CD4-positive, alpha-beta T cell treated with Interleukin-15 for 1 hour (primary cell): ENCODE measurements around the gene CYSRT1.

Experiments
- DNase-seq: peaks from one replicate; pipeline ENCODE4 v3.0.0-alpha.2; 2020

The CYSRT1 gene, protein sequence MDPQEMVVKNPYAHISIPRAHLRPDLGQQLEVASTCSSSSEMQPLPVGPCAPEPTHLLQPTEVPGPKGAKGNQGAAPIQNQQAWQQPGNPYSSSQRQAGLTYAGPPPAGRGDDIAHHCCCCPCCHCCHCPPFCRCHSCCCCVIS

GRCh38 chr9:137224830-137225694 lies at the start of gene CYSRT1:
Gene CYSRT1 (plus strand): TSS chr9:137225174. CDS start chr9:137225622, 448 bp downstream.
- no peak for DNase-seq

DNA sequence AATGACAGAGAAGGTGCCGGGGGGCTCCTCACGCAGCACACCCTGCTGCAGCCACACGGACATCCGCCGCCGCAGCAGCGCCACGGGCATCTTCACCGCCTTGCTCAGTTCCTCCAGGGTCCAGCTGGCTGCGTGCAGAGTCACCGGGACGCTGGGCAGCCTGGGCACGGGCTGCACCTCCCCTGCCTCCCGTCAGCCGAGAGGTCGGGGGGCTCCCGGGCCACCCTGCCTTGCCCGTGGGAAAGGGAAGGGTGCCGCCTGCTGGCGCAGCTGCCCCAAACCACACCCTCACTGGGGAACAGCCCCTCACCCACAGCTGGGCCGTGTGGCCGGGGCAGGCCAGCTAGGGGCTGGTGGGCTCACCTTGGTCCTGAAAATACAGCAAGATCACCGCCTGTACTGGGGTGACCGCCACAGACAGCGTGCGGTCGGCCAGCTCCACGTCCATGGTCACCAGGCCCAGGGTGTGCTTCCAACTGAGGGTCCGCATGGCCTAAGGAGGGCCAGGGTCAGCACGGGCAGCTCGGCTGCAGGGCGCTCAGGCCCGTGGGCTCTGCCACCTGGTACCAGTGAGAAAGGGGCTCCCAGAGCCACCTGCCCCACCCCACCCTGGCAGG lies 49.5 kb upstream of the CYSRT1 start:
- no peak for DNase-seq

- DNase-seq: no peak
Observed at GRCh38 chr9:137176302-137177182, 48.4 kb upstream of the CYSRT1 start.

- DNase-seq: no peak
Observed at GRCh38 chr9:137178201-137178938, 46.6 kb upstream of the CYSRT1 start.

- no peak for DNase-seq
Observed at GRCh38 chr9:137178939-137179630, 45.9 kb upstream of the CYSRT1 start.

DNA sequence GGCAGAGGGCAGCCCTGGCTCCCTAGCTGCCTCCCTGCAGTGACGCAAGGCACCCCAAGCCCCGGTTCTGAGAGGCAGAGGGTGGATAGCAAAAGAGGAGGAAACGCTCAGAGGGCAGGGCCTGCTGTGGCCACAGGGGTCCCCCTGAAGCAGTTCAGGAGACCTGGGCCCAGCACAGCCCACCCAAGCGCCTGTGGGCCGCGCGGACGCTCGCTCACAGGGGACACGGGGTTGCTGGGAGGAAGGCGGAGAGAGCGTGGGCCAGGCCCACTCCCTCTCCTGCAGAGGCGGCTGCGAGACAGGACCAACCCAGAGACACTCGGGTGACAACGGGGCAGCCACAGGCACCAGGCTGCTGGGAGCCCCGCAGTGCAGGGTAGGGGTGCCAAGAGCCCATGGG lies 45.2 kb upstream of the CYSRT1 start:
- DNase-seq: no peak

DNA sequence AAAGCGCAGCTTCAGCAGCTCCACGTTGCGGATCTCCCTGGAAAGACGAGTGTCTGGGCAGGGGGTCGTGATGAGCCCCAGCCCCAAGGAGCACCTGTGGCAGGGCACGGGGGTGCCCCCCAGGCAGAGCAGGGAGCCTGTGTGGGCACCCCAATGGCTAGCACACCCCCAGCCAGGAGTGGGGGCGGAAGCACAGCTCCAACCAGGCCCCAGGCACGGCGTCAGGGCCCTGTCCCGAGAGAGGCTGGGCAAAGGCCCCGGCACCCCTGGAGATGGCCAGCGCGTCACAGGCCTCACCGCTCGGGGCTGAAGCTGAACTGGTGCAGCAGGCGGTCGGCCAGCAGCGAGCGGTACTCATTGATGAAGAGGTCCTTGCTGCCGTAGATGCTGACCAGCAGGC lies 44.5 kb upstream of the CYSRT1 start:
- DNase-seq: no peak

GRCh38 chr9:137181680-137182079 lies 43.3 kb upstream of the CYSRT1 start:
- DNase-seq: no peak

DNA sequence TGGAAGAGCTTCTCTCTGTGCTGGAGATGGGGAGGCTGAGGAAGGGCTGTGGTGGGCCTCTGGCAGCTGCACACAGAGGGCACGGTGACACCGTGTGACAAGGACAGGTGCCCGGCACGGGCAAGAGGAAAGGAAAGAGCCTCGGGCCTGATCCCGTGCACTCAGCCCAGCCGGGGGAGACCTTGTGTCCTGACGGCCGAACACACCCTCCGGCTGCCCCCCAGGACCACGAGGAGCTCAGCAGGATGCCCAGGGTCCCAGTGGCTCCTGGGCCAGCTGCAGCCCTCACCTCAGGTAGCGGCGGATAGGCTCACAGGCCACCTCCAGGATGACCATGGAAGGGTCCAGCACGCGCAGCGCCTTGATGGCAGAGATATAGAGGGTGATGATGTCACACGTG lies 42.1 kb upstream of the CYSRT1 start:
- no peak for DNase-seq

DNA sequence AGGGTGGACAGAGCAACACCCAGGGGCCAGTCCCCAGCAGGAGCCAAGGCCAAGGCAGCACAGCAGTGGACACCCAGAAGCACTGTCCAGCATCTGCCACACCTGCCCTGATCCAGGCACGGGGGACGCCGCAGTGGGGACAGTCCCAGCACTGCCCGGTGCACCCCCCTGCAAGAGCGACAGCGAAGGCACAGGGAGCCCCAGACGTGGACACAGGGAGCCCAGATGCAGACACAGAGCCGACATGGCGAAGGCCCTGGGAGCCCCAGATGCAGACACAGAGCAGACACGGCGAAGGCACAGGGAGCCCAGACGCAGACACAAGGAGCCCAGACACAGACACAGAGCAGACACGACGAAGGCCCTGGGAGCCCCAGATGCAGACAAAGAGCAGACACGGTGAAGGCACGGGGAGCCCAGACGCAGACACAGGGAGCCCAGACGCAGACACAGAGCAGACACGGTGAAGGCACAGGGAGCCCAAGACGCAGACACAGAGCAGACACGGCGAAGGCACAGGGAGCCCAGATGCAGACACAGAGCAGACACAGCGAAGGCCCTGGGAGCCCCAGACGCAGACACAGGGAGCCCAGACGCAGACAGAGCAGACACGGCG lies 40.9 kb upstream of the CYSRT1 start:
- DNase-seq: no peak

DNA sequence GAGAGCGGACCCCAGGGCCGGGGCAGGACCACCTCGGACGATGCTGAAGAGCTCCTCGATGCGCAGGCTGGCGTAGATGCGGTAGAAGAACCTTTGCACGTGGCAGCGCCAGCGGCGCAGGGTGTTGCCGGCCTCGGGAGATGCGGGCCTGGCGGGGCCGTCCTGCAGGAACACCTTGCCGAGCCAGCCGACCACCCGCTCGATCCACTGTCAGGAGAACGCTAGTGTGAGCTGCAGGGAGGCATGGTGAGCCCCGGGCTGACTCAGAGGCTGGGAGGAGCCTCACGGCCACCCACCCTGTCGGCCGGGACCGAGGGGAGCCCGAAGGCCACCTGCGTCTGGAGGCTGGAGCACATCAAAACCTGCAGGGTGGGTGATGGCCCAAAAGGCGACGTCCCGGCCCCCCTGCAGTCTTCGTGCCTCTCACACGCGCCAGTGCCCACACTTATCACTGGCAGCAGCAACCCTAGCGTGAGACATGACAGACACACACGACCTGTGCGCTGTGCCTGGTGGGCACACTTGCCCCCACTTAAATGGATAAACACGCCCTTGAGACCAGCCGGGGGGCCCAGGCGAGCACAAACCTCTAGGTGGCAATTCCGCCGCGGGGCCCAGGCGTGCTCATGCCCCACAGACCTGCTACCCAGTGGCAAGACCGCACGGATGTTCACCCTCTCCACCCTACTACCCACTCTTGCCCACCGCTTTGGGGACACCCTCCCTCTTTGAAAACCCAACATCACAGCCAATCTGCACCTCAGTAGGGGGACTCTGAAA lies 39.9 kb upstream of the CYSRT1 start:
- DNase-seq: no peak

GRCh38 chr9:137185921-137186320 lies 39.1 kb upstream of the CYSRT1 start:
- no peak for DNase-seq

DNA sequence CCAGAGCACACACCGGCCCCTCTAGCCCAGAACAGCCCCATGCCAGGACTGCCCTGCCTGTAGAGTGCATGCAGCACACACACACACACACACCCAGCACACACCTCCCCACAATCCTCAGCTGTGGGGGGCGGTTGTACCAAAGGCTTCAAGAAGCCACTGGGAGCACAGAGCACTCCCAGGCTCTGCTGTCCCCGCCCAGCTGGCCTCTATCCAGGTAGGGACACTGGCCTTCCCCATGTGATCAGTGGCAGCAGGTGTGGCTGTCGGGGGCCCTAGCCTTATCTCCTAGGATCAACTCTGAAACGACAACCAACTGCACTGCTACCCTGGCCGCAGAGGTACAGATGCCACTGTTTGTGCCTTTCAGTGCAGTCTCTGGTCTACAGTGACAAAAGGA lies 38.6 kb upstream of the CYSRT1 start:
- no peak for DNase-seq

- DNase-seq: no peak
Observed at GRCh38 chr9:137187386-137187785, 37.6 kb upstream of the CYSRT1 start.

DNA sequence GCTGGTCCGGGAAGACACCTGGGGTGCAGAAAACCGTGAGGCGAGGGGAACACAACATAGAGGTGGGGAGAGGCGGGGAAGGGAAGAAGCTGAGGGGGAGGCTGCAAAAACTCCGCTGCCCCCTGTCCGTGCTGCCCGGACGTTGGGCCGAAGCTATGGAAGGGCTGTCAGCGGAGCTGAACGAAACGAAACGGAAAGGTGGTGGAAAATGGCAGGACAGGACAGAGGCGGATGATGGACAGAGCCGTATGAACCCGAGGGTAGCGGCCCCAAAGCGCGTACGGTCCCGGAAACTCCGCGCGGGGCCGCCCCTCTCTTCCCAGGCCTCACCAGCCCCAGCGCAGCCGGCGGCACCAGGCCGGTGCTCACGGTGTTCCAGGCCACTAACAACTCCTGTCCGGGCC lies 36.9 kb upstream of the CYSRT1 start:
- no peak for DNase-seq

DNA sequence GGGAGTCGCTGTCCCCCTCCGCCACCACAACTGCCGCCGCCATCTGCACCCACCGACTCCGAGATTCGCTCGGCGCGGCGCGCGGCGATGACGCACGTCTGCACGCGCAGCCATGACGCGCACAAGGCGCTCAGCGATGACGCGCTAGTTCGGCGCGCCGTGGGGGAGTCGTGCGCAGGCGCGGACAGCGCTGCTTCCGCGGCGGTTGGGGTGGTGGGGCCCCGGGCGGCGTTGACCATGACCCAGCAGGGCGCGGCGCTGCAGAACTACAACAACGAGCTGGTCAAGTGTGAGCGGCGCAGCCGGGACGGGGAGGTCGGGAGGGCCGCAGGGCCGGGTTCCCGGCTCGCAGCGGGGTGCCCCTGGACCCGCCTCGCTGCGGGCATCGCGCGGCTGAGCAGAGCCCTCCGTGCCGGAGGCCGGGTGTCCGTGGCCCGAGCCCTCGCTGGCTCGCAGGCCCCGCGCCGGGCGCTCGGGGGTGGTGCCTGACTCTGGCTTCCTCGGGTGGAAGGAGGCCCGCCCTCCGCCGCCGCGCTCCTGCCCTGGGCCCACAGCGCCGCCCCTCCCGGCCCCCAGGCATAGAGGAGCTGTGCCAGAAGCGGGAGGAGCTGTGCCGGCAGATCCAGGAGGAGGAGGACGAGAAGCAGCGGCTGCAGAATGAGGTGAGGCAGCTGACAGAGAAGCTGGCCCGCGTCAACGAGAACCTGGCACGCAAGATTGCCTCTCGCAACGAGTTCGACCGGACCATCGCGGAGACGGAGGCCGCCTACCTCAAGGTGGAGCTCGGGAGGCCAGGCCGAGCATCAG lies 36.3 kb upstream of the CYSRT1 start, which contains the start of the genes ANAPC2 and SSNA1:
Gene ANAPC2 (minus strand): TSS at position 71 of the 807 bp plus-strand sequence. CDS start 28 bp downstream, at position 43.
Gene SSNA1 (plus strand): TSS at position 187 of the 807 bp plus-strand sequence. CDS start 51 bp downstream, at position 238.
- peak; percentile 92 for DNase-seq

- DNase-seq: no peak
Observed at GRCh38 chr9:137189297-137190295, 35.4 kb upstream of the CYSRT1 start.

- DNase-seq: no peak
Observed at GRCh38 chr9:137190315-137190856, 34.6 kb upstream of the CYSRT1 start.
